Glomerular endothelial cell (primary cell): ENCODE results near the gene ACBD4. TPM values are rescaled to one million over a fixed set of nuclear protein-coding genes. Genes with fewer than 3 reads are reported as not detected.

Source experiments
- DNase-seq: peaks from one replicate; pipeline ENCODE4 v3.0.0-alpha.2; 2011; ENCODE audit warnings: low read depth, low spot score; ENCODE audit errors: extremely low read depth
- total RNA-seq: library from RNA; depleted of rRNA; stranded (reverse); fragments of >200 nt; gene quantifications from 2 replicates; pipeline ENCODE4 v1.2.3, GENCODE V29; 2015

ACBD4 gene
- 5.5 and 5.6 TPM in 2 replicates for total RNA-seq

DNA sequence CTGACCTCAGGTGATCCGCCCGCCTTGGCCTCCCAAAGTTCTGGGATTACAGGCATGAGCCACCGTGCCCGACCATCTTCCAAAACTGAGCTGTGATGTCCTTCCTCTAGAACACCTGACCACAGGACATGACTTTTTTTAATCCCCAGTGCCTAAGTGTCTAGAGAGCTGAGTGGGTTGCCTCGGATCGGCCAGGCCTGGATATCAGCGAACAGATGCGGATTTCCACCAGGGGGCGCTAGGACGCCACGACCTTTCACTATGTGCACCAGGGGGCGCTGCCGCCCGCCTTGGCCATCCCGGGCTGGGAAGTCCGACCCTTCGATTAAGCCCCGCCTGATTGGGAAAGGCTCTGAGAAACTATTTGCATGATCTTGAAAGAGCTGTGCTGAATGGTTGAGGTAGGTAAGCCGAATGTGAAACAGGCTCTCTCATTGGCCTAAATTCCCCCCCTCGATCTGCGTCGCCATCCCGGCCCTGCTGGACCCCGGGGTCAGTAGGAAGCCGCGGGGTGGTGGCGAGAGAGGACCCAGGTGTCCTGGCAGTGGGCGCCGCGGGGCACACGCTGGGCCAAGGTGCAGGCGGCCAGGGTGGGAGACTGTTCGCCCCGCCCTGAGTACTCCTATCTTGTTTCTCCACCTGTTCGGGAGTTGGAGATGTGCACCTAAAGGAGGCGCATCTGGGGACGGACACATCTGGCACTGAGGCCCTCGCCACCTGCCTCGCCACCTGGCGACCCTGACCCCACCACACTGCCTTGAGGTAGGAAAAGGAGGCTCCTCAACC lies at the start of gene ACBD4:
TSS of gene ACBD4 (plus strand) at position 496 of the 786 bp plus-strand sequence. CDS start 458 bp downstream, outside the sequence.
- DNase-seq: peak; percentile 95

DNA sequence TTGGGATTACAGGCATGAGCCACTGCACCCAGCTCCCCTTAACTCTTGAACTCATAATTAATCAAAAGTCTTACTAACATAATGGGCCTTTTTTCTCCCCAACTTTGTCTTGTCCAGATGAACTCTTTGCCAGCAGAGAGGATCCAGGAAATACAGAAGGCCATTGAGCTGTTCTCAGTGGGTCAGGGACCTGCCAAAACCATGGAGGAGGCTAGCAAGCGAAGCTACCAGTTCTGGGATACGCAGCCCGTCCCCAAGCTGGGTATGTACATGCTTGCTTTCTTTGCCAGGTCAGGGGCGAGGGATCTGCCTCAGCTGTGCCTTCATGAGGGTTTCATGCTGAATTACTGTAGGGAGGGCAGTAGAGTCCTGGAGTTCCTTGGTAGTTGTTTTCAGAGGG lies 49.1 kb upstream of the ACBD4 start:
- no peak for DNase-seq

DNA sequence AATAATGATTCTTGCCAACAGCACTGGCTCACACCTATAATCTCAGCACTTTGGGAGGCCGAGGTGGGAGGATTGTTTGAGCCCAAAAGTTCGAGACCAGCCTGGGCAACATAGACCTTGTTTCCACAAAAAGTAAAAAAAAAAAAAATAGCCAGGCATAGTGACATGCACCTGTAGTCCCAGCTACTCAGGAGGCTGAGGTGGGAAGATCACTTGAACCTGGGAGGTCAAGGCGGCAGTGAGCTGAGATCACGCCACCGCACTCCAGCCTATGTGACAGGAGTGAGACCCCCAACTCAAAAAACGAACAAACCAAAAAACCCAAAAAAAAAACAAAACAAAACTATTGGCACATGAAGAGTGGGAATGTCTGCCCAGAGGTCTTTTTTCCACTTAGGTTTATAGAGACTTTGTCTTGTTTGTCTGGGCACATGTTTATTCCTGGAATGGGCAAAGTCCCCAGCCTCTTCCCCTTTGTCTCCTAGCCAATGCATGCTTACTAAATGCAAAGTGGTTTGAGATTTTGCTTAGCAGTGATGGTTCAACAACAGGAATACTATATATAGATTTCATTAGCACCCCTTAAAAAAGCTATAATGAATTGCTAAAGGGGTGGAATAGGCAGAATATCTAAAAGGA lies 48.5 kb upstream of the ACBD4 start:
- DNase-seq: no peak

DNA sequence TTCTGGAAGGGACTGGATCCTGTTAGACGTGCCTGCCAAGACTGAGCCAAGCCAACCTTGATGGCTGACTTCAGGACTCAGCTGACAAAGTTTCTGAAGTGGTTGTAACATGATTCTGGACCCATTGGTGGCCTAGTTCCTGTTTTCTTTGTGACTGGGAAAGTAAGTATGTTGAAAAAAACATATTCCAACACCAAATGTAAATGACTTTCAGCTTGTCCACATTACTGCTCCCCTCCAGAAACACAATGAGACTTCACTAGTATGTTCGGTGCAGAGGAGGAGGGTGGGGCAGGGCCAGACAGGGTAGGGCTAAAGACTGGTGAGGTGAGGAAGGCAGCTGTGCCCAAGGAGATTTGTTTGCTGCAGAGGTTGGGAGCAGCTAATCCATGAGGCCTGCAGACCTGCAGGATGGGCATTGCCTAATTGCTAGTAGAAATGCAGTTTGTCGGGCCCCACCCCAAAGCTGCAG lies 47.9 kb upstream of the ACBD4 start:
- no peak for DNase-seq

DNA sequence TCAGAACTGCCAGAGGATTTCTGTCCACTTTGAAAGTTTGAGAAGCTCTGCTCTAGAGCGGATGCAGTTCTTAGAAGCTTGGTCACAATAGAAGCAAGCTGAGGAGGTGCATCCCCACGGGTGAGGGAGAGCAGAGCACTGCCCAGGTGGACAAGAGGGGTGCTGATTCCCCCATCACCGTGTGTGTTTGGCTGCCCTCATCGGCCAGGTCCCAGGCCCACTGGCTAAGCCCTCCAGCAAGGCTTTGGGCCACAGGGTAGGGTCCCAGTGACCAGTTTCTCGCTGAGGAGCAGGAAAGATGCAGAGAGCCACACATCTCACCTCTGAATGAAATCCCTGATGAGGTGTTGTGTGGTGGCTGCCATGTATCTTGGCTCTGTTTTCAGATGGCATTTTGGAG lies 47.5 kb upstream of the ACBD4 start:
- no peak for DNase-seq

GRCh38 chr17:45088741-45089140 lies 46.7 kb upstream of the ACBD4 start:
- DNase-seq: no peak

- no peak for DNase-seq
These were observed 44.8 kb upstream of the ACBD4 start for GRCh38 chr17:45090711-45091110.

DNA sequence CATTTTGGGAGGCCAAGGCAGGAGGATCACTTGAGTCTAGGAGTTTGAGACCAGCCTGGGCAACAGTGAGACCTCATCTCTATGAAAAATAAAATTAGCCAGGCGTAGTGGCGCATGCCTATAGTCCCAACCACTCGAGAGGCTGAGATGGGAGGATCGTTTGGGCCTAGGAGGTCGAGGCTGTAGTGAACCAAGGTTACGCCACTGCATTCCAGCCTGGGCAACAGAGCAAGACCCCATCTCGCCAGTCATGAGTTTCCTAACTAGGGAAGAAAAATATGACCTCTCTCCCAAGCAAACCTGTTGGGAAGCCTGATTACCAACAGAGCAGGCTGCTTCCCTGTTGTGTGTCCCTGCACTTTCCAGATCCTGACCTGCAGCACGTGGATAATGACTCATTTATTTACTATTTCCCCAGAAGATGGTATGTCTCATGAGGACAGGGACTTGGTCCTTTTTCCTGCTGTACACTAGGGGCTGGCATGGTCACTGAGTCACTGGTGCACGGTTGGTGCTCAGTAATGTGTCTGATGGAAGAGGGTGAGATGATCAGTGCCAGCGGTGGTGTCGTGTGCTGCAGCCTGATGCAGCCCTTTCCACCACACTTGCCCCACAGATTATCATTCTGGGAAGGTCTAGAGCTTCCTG lies 43.6 kb upstream of the ACBD4 start:
- DNase-seq: no peak

DNA sequence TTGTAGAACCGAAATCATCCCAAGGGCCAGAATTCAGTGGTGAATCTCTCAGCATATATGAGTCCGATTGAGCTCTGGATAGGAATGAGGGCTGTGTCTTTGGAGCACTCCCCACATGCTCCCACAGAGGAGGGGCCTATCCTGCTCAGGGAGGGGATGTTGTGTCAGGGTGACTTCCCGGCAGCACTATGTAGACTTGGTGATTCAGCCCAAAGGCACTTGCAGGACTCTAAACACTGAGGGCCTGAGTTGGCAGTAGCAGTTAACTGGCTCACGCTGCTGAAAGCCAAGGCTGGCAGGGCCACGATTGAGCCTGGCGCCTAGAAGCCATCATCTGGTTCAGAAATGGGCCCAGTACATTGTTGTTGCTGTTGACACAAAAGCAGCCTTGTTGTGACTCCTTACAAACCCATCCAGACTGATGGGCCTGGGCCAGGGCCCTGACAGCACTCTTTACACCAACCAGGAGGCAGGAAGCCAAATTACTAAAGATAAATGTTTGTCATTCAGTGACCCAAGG lies 42.5 kb upstream of the ACBD4 start:
- DNase-seq: peak; percentile 78

DNA sequence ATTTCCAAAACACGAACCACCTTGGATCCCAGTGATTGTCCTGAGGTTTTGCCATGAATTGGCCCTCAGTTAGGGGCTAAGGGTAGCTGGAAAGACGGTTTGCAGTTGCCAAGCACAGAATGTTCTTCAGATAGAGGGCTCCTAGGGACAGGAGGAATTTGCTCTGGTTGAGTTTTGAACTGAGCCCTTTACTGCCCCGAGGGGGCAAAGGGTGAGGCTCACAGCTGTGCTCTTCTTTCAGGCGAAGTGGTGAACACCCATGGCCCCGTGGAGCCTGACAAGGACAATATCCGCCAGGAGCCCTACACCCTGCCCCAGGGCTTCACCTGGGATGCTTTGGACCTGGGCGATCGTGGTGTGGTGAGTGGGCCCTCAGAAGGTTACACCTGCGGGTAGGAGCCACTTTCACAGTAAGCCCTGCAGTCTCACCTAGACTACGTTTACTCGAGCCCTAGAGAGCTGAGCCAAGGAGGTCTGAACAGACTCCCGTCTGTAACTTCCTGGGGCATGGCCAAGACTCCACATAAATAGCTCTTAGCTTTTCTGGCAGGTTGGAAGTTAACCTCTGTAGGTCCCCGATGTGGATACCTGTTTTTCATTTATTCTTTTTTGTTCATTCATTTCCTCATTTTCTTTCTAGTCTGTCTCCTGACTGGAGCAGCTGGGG lies 41.9 kb upstream of the ACBD4 start:
- DNase-seq: no peak

- no peak for DNase-seq
These were observed 39.3 kb upstream of the ACBD4 start for GRCh38 chr17:45096141-45096540.

GRCh38 chr17:45096926-45097325 lies 38.6 kb upstream of the ACBD4 start:
- DNase-seq: no peak

DNA sequence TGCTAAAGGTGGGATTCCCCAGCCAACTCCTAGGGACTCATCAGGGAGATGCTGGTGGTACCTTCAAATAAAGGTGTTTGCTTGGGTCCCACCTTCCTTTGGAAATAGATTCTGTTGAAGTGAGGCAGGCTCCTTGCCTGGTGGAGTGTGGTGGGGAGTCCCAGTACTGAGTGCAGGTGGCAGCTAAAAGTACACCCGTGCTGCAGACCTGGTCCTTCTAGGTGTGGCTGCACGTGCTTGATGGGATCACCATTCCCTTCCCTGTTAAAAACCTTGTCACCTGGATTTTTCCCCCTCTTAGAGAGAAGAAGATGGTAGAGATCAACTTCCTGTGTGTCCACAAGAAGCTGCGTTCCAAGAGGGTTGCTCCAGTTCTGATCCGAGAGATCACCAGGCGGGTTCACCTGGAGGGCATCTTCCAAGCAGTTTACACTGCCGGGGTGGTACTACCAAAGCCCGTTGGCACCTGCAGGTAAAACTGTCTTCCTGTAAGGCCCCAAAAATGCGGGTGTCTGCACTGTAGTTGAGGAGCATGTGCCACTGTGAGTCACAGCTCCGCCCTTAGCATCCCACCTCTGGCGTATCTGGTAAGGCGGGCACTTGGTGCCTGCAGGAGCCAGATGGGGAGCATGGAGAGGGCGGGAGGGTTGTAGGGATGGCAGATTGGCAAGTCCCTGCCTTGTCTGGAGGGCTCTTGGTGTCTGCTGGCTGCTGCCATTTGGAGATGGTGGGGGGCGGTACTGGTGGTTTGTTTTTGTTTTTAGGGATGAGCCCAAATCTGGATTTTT lies 37.2 kb upstream of the ACBD4 start:
- no peak for DNase-seq

DNA sequence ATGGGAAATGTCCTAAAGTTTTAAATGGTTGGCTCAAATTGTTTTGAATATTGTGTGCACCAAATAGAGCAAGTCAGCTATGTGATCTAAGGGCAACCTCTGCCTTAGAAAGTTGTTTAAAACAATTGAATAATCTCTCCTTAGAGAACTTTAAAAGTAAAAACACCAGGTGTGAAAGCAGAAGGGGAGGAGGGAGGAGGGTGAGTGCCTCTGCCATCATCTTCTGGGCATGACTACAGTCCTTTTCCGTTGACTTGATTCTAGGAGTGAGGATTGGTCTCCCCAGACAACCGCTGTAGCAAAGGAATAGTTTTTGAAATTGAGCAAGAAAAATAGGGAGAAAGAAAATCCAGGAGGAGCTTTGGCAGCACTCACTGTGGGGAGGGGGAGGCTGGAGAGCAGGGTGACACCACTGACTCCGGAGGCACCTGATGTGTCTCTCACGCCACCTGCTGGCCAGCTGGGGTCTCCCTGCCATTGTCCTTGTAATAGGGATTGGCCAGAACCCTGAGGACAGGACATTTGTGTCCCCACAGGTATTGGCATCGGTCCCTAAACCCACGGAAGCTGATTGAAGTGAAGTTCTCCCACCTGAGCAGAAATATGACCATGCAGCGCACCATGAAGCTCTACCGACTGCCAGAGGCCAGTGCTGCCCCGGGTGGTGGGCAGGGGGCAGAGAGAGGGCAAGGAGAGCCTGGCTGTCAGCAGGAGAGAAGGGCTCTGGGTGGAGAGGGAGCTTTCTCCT lies 36.4 kb upstream of the ACBD4 start:
- DNase-seq: no peak

- DNase-seq: no peak
These were observed 34.0 kb upstream of the ACBD4 start for GRCh38 chr17:45101546-45101882.

GRCh38 chr17:45101883-45102811 lies 33.3 kb upstream of the ACBD4 start:
- no peak for DNase-seq

GRCh38 chr17:45102856-45103255 lies 32.6 kb upstream of the ACBD4 start:
- DNase-seq: no peak

DNA sequence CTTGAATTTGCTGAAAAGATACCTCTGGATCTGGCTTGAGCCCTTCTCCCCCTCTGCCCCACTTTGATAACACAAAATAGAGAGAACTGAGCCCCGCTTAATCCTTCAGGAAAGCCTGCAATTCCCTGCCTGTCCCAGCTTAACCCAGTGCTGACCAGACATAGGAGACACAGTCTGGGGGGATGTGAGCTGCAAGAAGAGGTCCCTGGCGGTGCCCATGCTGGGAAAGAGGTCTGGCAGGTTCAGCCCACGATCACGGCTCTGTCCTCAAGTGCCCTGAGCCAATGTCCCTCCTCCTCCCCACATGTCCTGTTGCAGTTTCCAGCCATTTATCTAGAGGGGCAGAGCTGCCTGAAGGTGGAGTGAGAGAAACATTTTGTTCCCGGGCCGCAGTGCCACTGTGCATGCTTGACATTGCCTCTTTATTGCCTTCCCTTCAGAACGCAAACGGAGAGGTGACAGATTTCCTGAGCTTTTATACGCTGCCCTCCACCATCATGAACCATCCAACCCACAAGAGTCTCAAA lies 32.2 kb upstream of the ACBD4 start:
- no peak for DNase-seq
